Stimulated activated CD4-positive, alpha-beta T cell treated with anti-CD3 and anti-CD28 coated beads, Interleukin-1b, Interleukin-23, amount 100 ng/mL, for 48 hours (primary cell): ENCODE measurements around the gene MYBPC3.
A peak's percentile ranks its signal among the peaks of the same experiment; 100 is the strongest.

ENCODE experiments used
- DNase-seq: peaks from one replicate; pipeline ENCODE4 v3.0.0-alpha.2; 2020

MYBPC3 gene

DNA sequence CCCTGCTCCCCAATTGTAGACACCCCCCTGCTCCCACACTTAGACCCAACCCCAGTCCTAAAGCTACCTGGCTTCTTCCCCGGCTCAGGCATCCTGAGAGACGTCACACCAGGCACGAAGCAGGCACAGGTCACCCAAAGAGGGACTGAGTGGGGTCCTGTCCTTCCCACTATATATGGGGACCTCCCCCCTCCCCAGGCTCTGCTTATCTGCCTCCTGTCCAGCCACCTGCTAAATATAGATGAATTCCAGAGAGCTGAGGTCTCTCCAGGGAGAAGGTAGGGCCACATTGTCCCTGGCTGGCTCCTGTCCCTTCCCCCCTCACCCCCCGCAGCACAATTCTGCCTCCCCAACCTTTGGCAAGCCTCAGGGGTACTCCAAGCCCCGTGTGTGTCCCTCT lies at the start of gene MYBPC3:
TSS of gene MYBPC3 (minus strand) at position 147 of the 400 bp plus-strand sequence. CDS start at position 92, 55 bp downstream.
- no peak for DNase-seq

DNA sequence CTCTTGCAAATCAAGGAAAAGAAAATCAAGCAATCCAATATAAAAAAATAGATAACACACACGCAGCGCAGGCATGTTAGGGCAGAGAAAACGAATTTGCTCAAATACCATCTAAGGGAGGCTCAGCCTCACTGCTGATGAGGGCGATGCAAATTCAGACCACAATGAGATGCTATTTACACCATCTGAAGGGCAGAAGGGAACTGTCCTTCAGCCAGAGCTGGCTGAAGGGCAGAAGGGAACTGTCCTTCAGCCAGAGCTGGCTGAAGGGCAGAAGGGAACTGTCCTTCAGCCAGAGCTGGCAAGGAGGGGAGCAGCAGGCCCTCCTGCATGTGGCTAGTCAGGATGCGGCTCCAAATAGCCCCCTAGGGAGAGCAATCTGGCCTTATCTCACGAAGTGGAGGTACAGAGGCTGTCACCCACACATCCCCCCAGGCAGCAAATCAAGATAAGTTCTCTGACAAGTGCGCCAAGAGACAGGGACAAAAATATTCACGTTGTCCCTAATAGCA lies 48.3 kb upstream of the MYBPC3 start:
- DNase-seq, result no peak

DNA sequence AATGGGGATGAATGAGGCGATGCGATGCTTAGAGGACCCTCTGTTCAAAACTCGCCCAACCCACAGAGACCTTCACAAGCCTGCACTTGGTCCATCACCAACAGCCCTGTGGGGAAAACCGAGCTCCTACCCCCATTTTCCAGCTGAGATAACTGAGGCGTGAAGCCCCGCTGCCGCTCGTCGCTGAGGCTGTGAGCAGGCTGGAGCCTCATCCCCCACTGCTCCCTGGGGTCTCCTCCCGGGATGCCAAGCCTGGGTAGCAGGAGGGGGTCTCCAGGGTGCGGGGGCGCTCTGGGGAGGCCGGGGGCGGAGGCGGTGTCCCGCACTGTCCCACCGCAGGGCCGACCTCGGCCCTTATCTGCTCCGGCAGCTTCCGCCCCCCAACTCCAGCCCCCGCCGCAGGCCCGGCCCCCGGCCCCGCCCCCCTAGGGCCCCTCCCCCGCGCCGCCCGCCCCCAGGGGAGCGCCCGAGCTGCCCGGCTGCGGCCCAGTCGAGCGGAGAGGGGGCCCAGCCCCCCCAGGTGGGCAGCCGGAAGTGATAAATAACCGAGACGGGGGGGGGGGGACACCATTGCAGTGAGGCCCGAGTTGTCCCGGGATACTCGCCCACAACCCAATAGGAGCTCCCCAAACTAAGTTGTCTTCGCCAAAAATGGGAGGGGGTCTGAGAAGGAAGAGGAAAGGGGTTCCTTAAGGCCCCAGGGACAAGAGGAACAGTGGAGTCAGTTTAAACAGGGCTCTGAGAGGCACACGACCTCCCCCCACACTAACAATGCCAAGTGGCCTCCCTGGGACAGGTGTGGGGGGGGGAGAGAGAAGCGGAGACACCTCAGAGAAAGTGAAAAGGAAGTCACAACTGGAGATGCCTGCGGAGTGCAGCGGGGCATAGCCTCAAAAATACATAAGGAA lies 47.6 kb upstream of the MYBPC3 start:
- no peak for DNase-seq

DNA sequence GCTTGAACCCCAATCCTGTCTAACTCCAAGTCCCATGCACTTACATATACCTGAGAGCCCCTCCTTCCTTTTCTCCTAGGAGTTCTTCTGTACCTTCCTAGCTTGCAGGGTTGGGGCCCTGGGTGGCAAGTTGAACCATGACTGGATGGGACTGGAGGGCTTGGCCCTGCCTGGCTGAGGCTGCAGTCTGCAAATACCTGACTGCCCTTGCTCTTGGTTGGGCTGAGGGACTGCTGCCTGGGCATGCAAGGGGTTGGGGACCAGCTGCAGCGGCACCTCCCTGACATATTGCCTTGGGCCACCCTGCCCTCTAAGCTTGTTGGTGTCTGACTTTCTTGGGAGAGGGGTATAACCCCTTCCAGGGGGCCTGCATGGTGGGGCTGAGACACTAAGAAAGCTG lies 46.0 kb upstream of the MYBPC3 start:
- no peak for DNase-seq

DNA sequence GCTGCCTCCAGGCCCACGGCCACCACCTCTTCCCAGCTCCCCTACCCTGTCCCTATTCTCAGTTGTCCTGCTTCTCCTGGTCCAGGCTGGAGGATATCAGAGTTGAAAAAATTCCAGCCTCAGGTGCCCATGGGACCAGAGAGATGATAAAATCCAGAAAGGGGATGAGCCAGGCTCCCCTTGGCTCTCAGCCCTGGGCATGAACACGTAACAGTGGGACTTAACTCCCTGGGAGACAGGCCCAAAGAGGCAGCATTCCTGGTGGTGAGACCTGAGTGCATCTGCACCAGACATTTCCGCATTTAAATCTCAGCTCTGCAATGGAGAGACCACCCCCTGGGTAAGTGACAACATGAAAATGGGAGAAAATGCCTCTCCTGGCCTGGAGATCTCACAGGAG lies 45.5 kb upstream of the MYBPC3 start:
- no peak for DNase-seq

DNA sequence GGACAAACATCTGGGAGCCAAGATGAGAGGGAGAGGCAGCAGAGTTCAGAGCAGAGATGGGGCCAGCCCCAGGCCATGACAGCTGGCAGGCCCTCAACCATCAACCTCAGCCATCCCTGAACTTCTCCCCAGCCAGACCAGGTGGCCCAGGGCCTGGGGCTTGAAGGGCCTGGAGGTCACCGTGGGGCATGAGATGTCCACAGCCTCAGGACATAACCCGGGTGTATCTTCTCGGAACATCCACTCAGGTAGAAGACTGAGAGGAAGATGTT lies 43.5 kb upstream of the MYBPC3 start:
- no peak for DNase-seq

DNA sequence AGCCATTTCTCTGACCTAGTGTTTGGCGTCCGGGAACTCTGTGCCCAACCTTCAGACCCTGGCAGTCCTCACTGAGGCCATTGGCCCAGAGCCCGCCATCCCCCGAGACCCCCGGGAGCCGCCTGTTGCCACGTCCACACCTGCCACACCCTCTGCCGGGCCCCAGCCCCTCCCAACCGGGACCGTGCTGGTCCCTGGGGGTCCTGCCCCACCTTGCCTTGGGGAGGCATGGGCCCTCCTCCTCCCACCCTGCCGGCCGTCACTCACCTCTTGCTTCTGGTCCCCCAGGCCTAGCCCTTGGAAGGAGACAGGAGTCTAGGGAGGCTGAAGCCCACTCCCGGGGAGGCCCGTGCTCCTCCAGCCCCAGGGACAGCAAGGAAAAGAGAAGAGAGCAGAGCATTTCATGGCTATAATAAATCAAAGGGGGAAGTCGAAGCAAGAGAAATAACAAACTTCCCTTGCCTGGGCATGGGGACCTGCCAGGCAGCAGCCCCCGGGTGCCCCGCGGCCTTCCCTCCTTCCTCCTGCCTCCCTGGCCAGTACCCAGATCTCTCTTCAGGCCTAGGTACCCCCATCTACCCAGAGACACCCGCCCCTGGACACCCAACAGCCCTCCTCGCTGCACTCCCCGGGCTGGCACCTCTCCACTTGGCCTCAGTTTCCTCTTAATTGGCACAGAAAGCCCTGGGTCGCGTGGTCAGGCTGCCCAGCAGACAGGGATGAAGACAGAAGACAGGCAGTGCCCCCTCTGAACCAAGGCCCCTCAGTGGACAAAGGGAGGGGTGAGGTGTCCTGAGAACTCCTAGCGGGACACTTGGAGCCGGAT lies 42.9 kb upstream of the MYBPC3 start:
- DNase-seq, result no peak

DNA sequence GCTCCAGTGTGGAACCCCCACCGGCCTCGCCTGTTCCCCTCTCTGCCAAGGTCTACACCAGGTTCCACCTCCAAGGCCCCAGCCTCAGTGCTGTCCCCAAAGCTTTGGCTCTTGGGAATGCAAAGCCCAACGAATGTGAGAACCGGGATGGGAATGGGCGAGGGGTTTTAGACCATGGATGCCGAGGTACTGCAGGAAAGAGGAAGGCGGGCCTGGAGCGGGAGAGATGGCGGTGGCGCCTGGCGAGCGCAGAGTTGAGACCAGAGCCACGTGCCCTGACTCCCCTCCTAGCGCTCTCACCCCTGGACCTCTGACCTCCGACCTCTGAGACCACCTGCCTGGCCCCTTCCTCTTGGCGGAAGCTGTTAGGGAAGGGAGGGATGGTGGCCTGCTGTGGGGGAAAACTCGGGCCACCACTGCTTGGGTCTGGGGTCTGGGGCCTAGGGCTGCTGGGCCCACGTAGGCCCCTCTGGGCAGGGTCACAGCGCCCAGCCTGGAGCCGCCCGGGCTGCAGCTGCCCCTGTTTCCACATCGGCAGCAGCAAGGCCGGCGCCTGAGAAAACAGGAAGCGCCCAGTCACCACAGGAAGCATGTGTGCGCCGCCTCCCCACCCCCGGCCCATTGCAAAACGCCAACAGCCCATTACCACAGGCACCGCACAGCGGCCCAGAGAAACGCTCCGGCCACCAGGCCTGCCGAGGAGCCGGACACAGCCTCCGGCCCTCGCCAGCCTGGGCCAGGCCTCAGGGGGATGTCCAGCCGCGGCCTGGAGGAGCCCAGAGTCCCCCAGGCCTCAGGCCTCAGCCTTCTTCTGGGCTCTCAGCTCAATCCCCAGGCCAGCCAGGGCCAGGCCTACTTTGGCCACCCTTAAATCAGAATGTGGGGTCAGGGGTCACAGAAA lies 42.1 kb upstream of the MYBPC3 start:
- DNase-seq, result peak; percentile 62

DNA sequence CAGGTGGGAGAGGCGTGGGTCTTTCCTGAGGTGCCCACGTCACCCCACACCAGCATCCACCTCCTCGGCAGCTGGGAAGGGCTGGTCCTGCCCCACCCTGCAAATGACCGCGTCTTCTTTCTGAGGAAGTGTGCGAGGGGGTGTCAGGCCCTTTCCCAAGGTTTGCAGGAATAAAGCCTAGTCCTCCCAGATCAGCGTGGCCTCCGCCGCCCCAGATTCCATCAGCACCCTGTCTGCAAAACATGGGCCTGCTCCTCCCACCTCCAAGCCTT lies 41.5 kb upstream of the MYBPC3 start:
- DNase-seq, result no peak

DNA sequence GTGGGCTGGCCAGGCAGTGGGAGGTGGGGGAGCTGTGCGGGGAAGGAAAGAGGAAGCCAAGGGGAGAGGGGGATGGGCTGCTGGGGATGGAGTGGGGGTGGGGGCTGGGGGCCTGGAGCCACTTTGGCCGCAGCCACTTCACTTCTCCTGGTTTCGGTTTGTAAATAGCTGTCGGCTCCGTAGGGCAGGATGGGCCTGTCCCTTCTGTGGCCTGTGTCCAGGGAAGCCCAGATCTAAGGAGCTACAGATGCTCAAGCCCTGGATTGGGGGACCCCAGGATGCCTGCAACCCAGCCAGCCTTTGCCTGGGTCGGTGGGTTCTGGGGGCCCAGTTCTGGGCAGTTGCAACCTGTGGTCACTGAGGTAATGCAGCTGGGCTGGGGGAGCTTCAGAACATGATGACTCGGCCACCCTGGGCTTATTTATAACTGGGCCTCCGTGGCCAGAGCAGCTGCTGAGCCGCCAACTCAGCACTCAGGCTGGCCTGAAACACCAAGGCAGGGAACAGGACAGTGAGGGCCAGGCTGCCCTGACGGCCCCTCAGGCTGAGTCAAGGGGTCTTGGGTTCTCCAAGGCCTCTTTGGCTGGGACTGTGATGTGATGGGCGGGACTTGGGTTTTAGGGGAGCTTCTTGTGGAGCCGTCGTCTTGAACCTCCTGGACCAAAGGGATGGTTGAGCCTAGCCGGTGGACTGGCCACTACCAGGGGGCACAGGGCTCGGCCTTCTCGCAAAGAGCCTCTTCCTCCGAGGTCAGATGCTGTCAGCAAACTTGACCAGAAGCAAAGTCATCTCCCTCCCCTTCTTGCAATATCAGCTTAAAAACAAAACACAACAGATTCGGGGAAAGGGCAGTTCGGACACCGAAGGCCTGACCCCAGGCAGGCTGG lies 40.9 kb upstream of the MYBPC3 start:
- DNase-seq, result no peak

DNA sequence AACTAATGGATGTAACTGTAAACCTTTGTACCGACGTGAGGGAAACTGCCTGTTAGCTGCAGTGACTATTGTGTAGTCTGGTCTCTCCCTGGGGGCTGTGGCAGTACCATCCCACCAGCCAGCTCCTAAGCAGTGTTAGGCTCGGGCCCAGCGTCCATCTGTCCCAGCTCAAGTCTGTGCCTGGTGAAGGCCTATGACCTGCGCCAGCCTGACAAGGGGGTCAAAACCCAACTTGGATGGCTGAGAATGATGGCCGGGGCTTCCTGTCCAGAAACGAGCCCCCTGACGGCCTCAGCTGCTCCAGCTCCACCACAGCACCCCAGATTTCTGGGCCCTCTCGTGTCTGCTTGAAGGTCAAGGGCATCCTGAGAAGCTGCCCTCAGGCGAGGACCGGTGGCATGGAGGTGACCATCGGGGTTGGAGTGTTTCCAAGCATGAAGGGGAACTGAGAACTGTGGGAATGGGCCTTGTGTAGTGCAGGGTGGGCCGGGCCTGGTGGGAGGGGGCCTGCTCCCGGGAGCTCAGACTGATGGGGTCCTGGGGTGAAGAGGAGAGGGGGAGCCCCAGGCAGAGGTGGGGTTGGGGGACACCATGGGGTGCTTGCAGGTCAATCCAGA lies 40.2 kb upstream of the MYBPC3 start:
- DNase-seq, result no peak

DNA sequence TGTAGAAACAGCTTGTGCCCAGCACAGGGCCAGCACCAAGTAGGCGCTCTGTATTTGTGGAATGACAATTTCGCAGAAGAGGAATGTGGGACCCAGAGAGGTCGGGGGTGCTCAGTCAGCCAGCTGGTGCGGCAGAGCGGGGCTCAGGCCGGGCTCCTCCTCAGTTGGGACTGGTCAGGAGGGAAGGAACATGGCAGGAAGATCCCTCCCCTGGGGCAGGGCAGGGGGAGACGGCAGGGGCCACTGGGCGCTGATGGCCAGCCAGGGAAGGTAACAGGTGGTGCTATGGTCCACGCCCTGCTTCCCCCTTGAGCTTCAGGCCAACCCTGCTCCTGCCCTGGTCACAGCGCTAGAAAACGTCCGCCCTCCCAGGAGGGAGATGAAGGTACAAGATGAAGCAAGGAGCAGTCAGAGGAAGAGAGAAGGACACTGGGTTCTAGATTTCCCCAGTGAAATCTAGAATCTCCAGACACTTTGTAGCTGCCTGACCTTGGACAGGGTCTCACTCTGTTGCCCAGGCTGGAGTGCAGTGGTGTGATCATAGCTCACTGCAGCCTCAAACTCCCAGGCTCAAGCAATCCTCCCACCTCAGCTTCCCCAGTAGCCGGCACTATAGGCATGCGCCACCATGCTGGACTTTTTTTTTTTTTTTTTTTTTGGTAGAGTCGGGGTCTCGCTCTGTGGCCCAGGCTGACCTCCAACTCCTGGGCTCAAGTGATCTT lies 39.4 kb upstream of the MYBPC3 start:
- DNase-seq, result no peak

DNA sequence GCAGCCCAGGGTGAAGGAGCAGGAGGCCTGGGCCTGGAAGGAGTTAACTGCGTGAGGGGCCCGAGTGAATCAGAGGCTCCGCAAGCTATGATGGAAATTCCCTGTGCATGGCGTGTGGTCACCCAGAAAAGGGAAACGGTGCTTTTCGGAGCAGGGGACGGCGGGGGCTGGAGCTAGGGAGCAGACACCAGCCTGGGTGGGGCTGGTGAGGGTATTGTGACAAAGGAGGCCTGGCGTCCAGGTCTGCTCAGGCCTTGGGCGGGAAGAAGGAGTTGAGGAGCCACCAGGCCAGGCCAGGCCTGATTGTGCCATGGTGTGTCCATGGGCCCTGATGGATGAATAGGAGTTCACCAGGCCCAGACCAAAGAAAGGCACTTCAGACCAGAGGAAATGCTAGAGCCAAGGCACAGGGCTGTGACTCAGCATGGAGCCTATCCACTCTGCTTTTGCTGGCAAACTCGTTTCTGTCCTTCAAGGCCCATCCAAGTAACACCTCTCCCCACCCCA lies 38.6 kb upstream of the MYBPC3 start:
- no peak for DNase-seq

DNA sequence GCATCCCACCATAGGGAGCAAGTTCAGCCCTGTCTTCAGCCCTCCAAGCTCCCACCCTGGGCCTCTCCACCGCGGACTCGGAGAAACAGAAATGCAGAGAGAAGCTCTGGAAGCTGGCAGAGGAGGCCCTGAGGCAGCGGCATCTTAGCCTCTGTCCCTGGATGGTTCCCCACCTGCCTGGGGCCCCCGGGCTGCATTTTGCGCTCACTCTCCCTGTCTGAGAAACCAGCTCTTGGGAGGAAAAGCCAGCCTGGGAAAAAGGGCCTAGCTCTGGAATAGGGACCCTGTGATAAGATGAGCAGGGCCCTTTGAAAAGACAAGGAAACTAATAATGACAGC lies 37.9 kb upstream of the MYBPC3 start:
- DNase-seq, result no peak

DNA sequence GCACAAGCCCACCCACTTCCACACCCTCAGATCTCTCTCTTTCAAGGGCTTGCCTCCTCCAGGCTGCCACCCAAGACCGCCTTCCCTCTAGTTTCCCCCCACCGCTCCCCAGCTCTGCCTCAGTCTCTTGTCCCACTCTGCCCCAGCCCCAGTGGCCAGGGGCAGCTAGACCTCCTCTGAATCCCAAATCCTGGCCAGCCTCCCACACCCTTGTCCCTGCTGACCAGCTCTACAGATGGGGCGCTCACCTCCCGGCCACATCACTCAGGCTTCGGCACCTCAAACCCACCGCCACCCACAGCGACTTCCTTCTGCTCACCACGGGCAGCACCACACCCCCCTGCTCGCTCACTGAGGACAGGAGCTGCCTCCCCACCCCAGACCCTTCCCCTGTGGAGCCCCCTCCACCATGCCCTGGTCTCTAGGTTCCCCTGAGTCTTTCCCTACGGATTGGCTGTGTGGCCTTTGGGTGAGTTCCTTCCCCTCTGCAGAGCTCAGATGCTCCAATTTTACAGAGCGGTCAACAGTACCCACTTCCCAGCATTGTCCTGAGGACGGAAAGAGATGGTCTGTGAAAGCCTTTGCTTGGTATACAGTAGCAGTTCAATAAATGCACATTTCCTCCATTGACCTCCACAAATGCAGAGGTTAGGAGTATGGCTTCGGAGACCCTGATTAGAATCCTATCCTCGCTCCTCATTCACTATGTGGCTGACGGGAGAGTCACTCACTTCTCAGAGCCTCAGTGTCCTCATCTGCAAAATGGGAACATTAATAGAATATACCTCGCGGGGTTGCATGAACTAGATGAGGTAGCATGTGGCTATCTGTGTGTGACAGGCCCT lies 37.3 kb upstream of the MYBPC3 start:
- DNase-seq, result no peak

DNA sequence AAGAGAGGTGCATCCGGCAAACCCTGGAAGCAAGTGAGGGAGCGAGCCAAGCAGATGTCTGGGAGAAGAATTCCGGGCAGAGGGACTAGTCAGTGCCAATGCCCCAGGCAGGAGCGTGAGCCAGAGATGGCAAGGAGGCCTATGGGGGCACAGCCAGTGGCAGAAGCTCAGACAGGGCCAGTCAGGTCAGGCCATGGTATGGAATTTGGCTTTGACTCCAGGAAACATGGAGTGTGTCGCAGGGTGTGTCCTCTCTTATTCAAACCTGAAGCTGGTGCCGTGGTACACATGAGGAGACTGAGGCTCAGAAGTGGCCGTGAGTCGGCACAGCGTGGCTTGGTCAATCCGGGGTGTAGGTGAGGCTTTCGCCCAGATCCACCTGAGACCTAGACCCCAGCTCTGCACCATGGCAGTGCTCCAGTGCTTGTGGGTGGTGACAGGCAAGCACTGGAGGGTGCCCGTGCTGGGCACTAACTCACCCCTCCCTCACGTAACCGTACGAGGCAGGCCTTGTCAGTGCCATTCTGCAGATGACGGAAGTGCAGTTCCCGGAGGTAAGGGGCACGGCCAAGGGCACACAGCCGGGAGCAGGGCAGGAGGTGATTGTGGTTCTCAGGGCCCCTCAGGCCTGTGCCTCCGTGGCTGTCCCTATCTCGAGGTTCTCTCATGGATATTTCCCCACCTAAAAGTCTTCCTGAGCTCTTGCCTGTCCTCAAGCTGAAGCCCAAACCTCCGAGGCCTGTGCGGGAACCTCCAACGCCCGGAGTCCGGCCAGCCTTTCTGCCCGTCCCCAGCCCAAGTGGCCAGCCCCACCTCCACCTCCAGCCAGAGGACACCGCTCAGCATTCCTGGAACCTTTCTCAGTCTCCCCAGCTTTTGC lies 36.4 kb upstream of the MYBPC3 start:
- no peak for DNase-seq

DNA sequence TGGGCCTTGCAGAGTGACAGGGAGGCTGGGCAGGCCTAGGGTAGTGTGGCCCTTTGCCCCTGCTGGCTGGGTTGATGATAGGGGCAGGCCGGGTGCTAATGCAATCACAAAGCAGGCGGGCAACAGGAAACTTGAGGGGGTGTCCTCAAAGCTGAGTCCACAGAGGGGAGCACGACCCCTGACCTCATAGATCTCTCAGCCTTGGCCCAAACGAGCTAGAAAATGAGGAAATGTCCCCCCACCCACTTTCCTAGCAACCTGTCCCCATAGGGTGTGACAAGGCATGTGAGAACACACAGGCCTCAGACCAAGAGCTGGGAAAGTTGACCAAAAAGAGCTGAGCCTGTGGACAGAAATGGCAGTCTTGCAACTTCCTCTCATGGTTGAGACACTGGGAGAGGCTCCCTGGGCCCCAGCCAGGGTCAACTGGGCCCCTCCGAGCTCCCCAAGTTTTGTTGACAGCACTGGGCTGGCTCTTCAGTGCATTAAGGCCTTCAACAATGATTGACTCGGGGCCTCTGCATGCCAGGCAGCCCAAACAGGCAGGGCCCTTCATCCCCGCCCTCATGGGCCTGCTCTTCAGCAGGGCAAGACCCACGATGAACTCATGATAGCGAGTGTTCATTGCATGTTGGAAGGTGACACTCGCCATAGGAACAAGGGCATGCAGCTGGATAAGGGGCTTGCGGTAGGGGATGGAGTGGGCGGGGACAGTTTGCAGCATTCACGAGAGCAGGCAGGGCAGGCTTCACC lies 35.6 kb upstream of the MYBPC3 start:
- no peak for DNase-seq

DNA sequence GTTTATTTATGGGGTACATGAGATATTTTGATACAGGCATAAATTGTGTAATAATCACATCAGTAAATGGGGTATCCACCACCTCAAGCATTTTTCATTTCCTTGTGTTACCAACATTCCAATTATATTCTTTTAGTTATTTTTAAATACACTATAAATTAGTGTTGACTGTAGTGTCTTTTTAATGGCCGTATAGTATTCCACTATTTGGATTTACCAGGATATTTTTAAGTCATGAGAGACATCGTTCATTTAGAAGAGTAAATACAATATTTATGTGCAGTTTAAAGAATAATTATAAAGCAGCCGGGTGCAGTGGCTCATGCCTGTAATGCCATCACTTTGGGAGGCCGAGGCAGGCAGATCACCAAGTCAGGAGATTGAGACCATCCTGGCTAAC lies 32.0 kb upstream of the MYBPC3 start:
- no peak for DNase-seq
